IMR-90 (cell line): ENCODE data around the gene RERE. TPM values are rescaled to one million over a fixed set of nuclear protein-coding genes. Genes with fewer than 3 reads are reported as not detected.

Experiments
- ATAC-seq: fragments of 200-7000 bp; cut with Tn5 transposase; 2 replicates; pipeline ENCODE4 v1.9.1; 2020; ENCODE audit warnings: low read depth, mild to moderate bottlenecking, moderate library complexity
- BruUV-seq: library from RNA; stranded (reverse); fragments of 400-500 nt; replicated peaks from 2 replicates; lab custom pipeline; 2021; lab: Mats Ljungman, UMichigan
- CTCF ChIA-PET: fragments of 300-600 bp; formaldehyde crosslinking; extraction: SDS; loops from one replicate; lab custom pipeline; 2021; ENCODE audit warnings: antibody characterized with exemption; lab: Yijun Ruan, JAX
- POLR2A ChIA-PET: fragments of 300-600 bp; sonication (Branson Sonifier 250); formaldehyde crosslinking; loops from one replicate; lab custom pipeline; 2022; ENCODE audit warnings: antibody characterized with exemption; ENCODE audit not compliant: unreplicated experiment; lab: Charles Lee
- DNase-seq: peaks from one replicate; pipeline ENCODE4 v3.0.0; 2013
- H2AFZ ChIP-seq: replicated peaks from 2 replicates; pipeline ENCODE3; 2013; ENCODE audit warnings: low read length, mild to moderate bottlenecking; ENCODE audit not compliant: poor library complexity
- H2AK5ac ChIP-seq: 2 replicates; pipeline ENCODE4 v1.6.1; 2013; ENCODE audit warnings: low read depth, low read length, inconsistent platforms
- H2AK9ac ChIP-seq: replicated peaks from 2 replicates; pipeline ENCODE3; 2013; ENCODE audit warnings: mild to moderate bottlenecking, low read depth, low read length, moderate library complexity; ENCODE audit not compliant: poor library complexity
- H2BK120ac ChIP-seq: 2 replicates; pipeline ENCODE4 v1.6.1; 2013; ENCODE audit warnings: low read depth, low read length, inconsistent platforms
- H2BK15ac ChIP-seq: 3 replicates; pipeline ENCODE4 v1.6.1; 2013; ENCODE audit warnings: low read depth, low read length, inconsistent platforms
- H2BK20ac ChIP-seq: 2 replicates; pipeline ENCODE4 v1.6.1; 2013; ENCODE audit warnings: low read depth, mild to moderate bottlenecking, inconsistent platforms, low read length, moderate library complexity
- H2BK5ac ChIP-seq: 2 replicates; pipeline ENCODE4 v1.6.1; 2013; ENCODE audit warnings: mild to moderate bottlenecking, low read depth, low read length, inconsistent platforms; ENCODE audit not compliant: poor library complexity, severe bottlenecking
- H3K14ac ChIP-seq: replicated peaks from 2 replicates; pipeline ENCODE4 v1.6.1; 2013; ENCODE audit warnings: low read depth, low read length, inconsistent platforms
- H3K18ac ChIP-seq: 2 replicates; pipeline ENCODE4 v1.6.1; 2013; ENCODE audit warnings: low read depth, low read length, control low read depth
- H3K23ac ChIP-seq: 2 replicates; pipeline ENCODE4 v1.6.1; 2013; ENCODE audit warnings: low read depth, low read length, inconsistent platforms
- H3K27ac ChIP-seq: 2 replicates; pipeline ENCODE4 v1.5.1; 2013; ENCODE audit warnings: mild to moderate bottlenecking, control low read depth, low read length; ENCODE audit not compliant: insufficient read depth
- H3K27me3 ChIP-seq: 2 replicates; pipeline ENCODE4 v1.6.1; 2013; ENCODE audit warnings: low read length; ENCODE audit not compliant: control insufficient read depth, insufficient read depth
- H3K36me3 ChIP-seq: 2 replicates; pipeline ENCODE4 v1.6.1; 2013; ENCODE audit warnings: low read length, mixed read lengths; ENCODE audit not compliant: control insufficient read depth, insufficient read depth
- H3K4ac ChIP-seq: 2 replicates; pipeline ENCODE4 v1.6.1; 2013; ENCODE audit warnings: low read depth, low read length, inconsistent platforms
- H3K4me1 ChIP-seq: 2 replicates; pipeline ENCODE4 v1.6.1; 2013; ENCODE audit warnings: low read length, mixed read lengths; ENCODE audit not compliant: control insufficient read depth, insufficient read depth
- H3K4me2 ChIP-seq: 2 replicates; pipeline ENCODE4 v1.6.1; 2013; ENCODE audit warnings: low read depth, mild to moderate bottlenecking, control low read depth, low read length, moderate library complexity
- H3K4me3 ChIP-seq: 2 replicates; pipeline ENCODE4 v1.5.1; 2013; ENCODE audit warnings: low read depth, mild to moderate bottlenecking, control low read depth, low read length, moderate library complexity; ENCODE audit not compliant: insufficient read depth
- H3K56ac ChIP-seq: 2 replicates; pipeline ENCODE4 v1.6.1; 2013; ENCODE audit warnings: low read length, inconsistent platforms; ENCODE audit not compliant: insufficient read depth; ENCODE audit errors: extremely low read depth
- H3K79me1 ChIP-seq, 2 experiments: 2 replicates each; pipeline ENCODE4 v1.6.1; 2013; ENCODE audit warnings: low read length in 2 of 2, inconsistent platforms in 1 of 2, low read depth in 1 of 2
- H3K9ac ChIP-seq: 2 replicates; pipeline ENCODE4 v1.6.1; 2013; ENCODE audit warnings: low read depth, low read length, control low read depth
- H3K9me1 ChIP-seq: 2 replicates; pipeline ENCODE4 v1.6.1; 2013; ENCODE audit warnings: low read length, inconsistent platforms; ENCODE audit not compliant: insufficient read depth
- H3K9me3 ChIP-seq: 2 replicates; pipeline ENCODE4 v1.6.1; 2013; ENCODE audit warnings: low read length; ENCODE audit not compliant: control insufficient read depth, insufficient read depth
- H4K20me1 ChIP-seq: 2 replicates; pipeline ENCODE4 v1.6.1; 2013; ENCODE audit warnings: low read length, inconsistent platforms; ENCODE audit not compliant: insufficient read depth
- H4K5ac ChIP-seq: 2 replicates; pipeline ENCODE4 v1.6.1; 2013; ENCODE audit warnings: mild to moderate bottlenecking, low read depth, low read length, control low read depth
- H4K8ac ChIP-seq, 2 experiments: 2 replicates each; pipeline ENCODE4 v1.6.1; 2013; ENCODE audit warnings: low read depth in 2 of 2, low read length in 2 of 2, control low read depth in 1 of 2, inconsistent platforms in 1 of 2
- H4K91ac ChIP-seq: 2 replicates; pipeline ENCODE4 v1.6.1; 2013; ENCODE audit warnings: low read depth, low read length, inconsistent platforms; ENCODE audit not compliant: insufficient read depth
- MAFK ChIP-seq: IDR thresholded peaks from 2 replicates; pipeline ENCODE4 v1.6.1; 2012; ENCODE audit warnings: low read depth, low read length, improper control_type of control experiment
- WGBS, 2 experiments: methylation state at CpG; one replicate each; pipeline versions ENCODE4 v1.1.5 to v1.1.7; 2013; ENCODE audit warnings: missing lambda C conversion rate in 2 of 2; ENCODE audit not compliant: insufficient read length in 1 of 2; ENCODE audit errors: extremely low coverage in 2 of 2; 5-methylcytosine and 5-hydroxymethylcytosine counted together
- dilution Hi-C: fragments of 300-500 bp; cut with HindIII; formaldehyde crosslinking; loops from one replicate; pipeline ENCODE4 v1.14.3; 2018; ENCODE audit warnings: low sequenced_read_pairs; ENCODE audit not compliant: unreplicated experiment
- in situ Hi-C: fragments of 300-500 bp; cut with MboI; formaldehyde crosslinking; loops from 3 replicates; pipeline ENCODE4 v1.14.3; 2019; ENCODE audit warnings: low sequenced_read_pairs, inconsistent platforms, mixed read lengths
- intact Hi-C: fragments of 100-400 bp; cut with micrococcal nuclease; formaldehyde crosslinking; loops from 2 replicates; pipeline ENCODE4 v1.10.0; 2022
- polyA plus RNA-seq, 3 experiments: library from polyadenylated mRNA; depleted of rRNA; stranded (reverse); fragments of >200 nt; gene quantifications; 2 replicates each; pipeline ENCODE4 v1.2.3, GENCODE V29; 2012; ENCODE audit warnings: low replicate concordance in 1 of 3
- total RNA-seq: library from RNA; depleted of rRNA; stranded (reverse); fragments of >200 nt; gene quantifications from 2 replicates; pipeline ENCODE4 v1.2.3, GENCODE V29; 2012

RERE gene
- total and polyA plus RNA-seq, 2 of the 4 experiments (the other 2 are of a cell fraction) = 11.5 to 25.1 TPM

GRCh38 chr1:8839990-8840389 is 22.6 kb upstream of the RERE start:
- no peaks in the 10 kb centered on the region; the same call in 1 of the 2 replicates for H3K9me3 ChIP-seq
- no peak overlapping the region for H3K14ac ChIP-seq
- TF ChIP-seq MAFK = no peak
- H4K91ac ChIP-seq = no peak overlapping the region
- no peak overlapping the region for H2BK20ac ChIP-seq
- ATAC-seq (no peak), DNase-seq (no peak)
- no peaks in the 10 kb centered on the region for H3K36me3 ChIP-seq
- H3K9me1 ChIP-seq = no peaks in the 10 kb centered on the region
- dilution Hi-C loops (no loop called here), in situ Hi-C loops (loop anchor here (10.0 kb wide), 1 partner anchor 275 kb away; no protein-coding TSS in a partner anchor), intact Hi-C loops (no loop called here)
- no TSS peak for BruUV-seq
- H3K79me1 ChIP-seq = no peaks in the 10 kb centered on the region
- H3K27me3 ChIP-seq = peaks cover 9% of the 10 kb centered on the region
- no peaks in the 10 kb centered on the region for H4K20me1 ChIP-seq
- H3K4me3 ChIP-seq = no peak overlapping the region
- H3K4ac ChIP-seq = no peak overlapping the region
- H3K23ac ChIP-seq = no peak overlapping the region
- H4K5ac ChIP-seq = no peak overlapping the region
- H4K8ac ChIP-seq = no peak overlapping the region
- no peak overlapping the region for H2AK5ac ChIP-seq
- no peak overlapping the region for H3K27ac ChIP-seq
- H3K18ac ChIP-seq = no peak overlapping the region
- H2AK9ac ChIP-seq = no peak overlapping the region
- ChIA-PET POLR2A (no interaction called here), CTCF (interaction anchor here (2.3 kb wide), 1 partner anchor 9 kb away, joined by 14 read pairs; no protein-coding TSS in a partner anchor)
- H2BK5ac ChIP-seq = no peak overlapping the region
- H2AFZ ChIP-seq = no peak overlapping the region
- no peak overlapping the region for H2BK120ac ChIP-seq
- no CpG with 5 or more reads among the region's 7 CpGs for WGBS, 2 experiments
- peaks cover 2% of the 10 kb centered on the region; the same call in 1 of the 2 replicates for H3K4me1 ChIP-seq
- H2BK15ac ChIP-seq = no peak overlapping the region
- H3K56ac ChIP-seq = no peak overlapping the region
- H3K9ac ChIP-seq = no peak overlapping the region
- H3K4me2 ChIP-seq = no peak overlapping the region
